Stimulated activated naive B cell treated with anti-CD40 and anti-IgM and Interleukin-4, amounts not matched to agents 10 μg/mL and 1 μg/mL and 100 μg/mL, for 72 hours (primary cell): ENCODE data around the gene BCAS3.
A peak's percentile ranks its signal among the peaks of the same experiment; 100 is the strongest.
"Not testable (repeated sequence)": the region's sequence is repeated elsewhere in the genome, so short reads cannot be mapped to it uniquely, and the experiment has no call there.

Experiments used
- ATAC-seq, 2 donors: fragments of 150-1000 bp; cut with Tn5 transposase; replicated peaks; 2 replicates each; pipeline ENCODE4 v1.10.0; 2021; ENCODE audit warnings: moderate library complexity in 1 of 2
- DNase-seq: peaks from one replicate; pipeline ENCODE4 v3.0.0; 2021
- H3K27ac Mint-ChIP-seq: one replicate; pipeline ENCODE4 v1.8.0; 2022; ENCODE audit warnings: mild to moderate bottlenecking, mixed read lengths
- H3K27me3 Mint-ChIP-seq, 2 donors: one replicate each; pipeline ENCODE4 v1.8.0; 2022; ENCODE audit warnings: mixed read lengths in 2 of 2
- H3K36me3 Mint-ChIP-seq, 2 donors: one replicate each; pipeline ENCODE4 v1.8.0; 2022; ENCODE audit warnings: mixed read lengths in 2 of 2, mild to moderate bottlenecking in 1 of 2
- H3K4me1 Mint-ChIP-seq, 2 donors: one replicate each; pipeline ENCODE4 v1.8.0; 2022; ENCODE audit warnings: mixed read lengths in 2 of 2, mild to moderate bottlenecking in 1 of 2
- H3K4me3 Mint-ChIP-seq, 2 donors: one replicate each; pipeline ENCODE4 v1.8.0; 2022; ENCODE audit warnings: mild to moderate bottlenecking in 2 of 2, mixed read lengths in 2 of 2, moderate library complexity in 1 of 2
- H3K9me3 Mint-ChIP-seq, 2 donors: one replicate each; pipeline ENCODE4 v1.8.0; 2022; ENCODE audit warnings: mixed read lengths in 2 of 2, mild to moderate bottlenecking in 1 of 2

BCAS3 gene

DNA sequence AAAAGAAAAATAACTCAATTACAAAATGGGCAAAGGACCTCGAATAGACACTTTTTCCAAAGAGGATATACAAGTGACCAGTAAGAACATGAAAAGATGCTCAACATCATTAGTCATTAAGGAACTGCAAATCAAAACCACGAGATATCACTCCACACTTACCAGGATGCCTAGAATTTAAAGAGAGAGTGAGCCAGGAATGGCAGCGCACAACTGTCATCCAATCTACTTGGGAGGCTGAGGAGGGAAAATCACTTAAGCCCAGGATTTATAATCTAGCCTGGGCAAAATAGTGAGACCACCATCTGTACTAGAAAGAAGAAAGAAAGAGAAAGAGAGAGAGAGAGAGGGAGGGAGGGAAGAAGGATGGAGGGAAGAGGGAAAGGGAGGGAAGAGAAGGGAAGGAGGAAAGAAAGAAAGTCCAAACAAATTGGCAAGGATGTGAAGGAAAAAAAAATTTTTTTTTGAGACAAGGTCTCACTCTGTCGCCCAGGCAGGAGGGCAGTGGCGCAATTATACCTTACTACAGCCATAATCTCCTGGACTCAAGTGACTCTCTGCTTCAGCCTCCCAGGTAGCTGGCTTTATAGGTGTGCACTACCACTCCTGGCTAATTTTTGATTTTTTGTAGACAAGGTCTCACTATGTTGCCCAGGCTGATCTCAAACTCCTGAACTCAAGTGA, 744.6 kb downstream of the BCAS3 start:
- Mint-ChIP-seq H3K27me3 (peaks cover 64 to 67% of the 10 kb centered on the region in 2 donors), H3K36me3 (peaks cover 0 to 6% of the 10 kb centered on the region in 2 donors), H3K9me3 (no peaks in the 10 kb centered on the region), H3K4me1 (no peaks in the 10 kb centered on the region), H3K4me3 (no peak overlapping the region), H3K27ac (no peak overlapping the region)
- ATAC-seq (no peak), DNase-seq (no peak)

DNA sequence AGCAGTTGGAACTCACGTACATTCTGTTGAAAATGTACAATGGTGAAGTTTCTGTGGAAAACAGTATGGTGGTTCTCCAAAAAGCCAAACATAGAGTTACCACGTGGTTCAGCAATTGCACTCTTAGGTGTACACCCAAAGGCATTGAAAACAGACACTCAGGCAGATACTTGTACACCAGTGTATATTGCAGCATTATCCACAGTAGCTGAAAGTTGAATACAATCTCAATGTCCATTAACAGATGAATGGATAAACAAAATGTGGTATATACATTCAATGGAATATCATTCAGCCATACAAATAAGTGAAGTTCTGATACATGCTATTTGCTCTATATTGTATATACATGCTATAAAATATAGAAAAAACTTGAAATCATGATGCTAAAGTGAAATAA, 745.2 kb downstream of the BCAS3 start:
- DNase-seq: no peak
- no peak for ATAC-seq
- Mint-ChIP-seq H3K4me3 (no peak overlapping the region), H3K4me1 (no peaks in the 10 kb centered on the region), H3K27me3 (peaks cover 61 to 73% of the 10 kb centered on the region in 2 donors), H3K27ac (no peak overlapping the region), H3K9me3 (no peaks in the 10 kb centered on the region), H3K36me3 (peaks cover 0 to 6% of the 10 kb centered on the region in 2 donors)

DNA sequence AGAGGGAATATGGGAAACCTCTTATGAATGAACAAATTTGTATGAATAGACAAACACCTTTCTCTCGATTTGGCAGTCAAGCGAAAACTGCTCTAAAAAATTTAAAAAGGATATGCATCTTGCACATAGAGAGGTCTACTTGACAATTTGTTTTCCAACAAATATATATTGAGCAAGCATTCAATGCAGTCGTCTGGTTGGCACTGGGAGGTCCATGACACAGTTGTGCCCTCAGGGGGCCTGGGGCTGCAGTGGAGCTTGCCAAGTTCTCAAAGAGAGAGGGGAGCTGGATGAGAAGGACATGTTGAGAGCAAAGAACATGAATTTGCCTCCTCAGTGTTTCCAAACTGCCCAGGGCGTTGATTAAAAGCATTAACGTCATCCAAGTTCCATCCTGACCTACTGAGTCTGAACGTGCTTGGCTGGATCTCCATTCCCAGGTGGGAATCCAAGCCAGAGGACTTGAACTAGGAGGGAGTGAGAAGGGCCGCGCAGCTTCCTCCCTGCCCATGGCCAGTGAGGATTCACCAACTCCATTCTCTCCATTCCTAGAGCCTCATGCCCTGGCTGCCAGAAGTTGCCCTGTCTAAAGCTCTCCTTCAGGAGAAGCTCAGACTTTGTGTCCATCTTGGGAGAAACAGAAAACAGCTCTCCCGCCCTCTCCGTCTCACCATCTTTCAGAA, 746.5 kb downstream of the BCAS3 start:
- ATAC-seq (no peak), DNase-seq (no peak)
- Mint-ChIP-seq H3K4me1 (no peaks in the 10 kb centered on the region), H3K4me3 (no peak overlapping the region), H3K36me3 (peaks cover 0 to 6% of the 10 kb centered on the region in 2 donors), H3K27ac (no peak overlapping the region), H3K27me3 (peaks cover 54 to 67% of the 10 kb centered on the region in 2 donors), H3K9me3 (peaks cover 0 to 1% of the 10 kb centered on the region in 2 donors)

DNA sequence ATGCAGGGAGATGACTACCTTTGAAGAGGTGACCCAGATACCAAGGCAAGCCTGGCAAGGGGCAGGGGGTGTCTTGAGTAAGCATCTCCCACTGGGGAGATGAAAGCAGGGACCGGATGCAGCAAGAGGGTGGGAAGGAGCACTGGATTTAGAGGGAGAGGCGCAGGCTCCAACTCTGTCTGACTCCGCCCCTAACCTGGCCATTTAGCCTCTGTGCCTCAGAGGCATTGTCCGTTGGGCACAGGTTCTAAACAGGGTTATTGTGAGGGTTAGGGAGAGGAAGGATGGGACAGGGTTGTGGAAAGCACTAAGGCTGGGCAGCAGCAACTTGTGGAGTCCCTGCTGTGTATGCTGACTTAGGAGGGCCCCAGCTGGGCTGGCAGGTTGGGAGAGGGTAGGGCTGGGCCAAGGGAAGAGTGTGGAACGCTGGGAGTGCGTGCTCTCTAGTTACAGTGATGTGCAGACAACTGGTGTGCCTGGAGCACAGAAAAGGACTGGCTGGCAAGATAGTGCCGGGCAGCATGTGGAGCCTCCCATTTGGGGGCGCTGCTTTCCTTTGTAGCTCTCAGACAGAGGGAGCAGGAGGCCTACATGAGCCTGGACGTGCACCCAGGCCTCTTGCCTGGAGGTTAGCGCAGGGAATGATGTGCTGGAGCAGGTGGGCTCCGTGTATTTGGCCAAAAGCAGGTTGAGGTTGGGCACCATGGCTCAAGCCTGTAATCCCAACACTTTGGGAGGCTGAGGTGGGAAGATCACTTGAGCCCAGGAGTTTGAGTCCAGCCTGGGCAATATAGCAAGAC, 748.2 kb downstream of the BCAS3 start:
- ATAC-seq: no peak
- DNase-seq: no peak
- Mint-ChIP-seq H3K27ac (no peak overlapping the region), H3K27me3 (peaks cover 44 to 55% of the 10 kb centered on the region in 2 donors), H3K9me3 (peaks cover 0 to 1% of the 10 kb centered on the region in 2 donors), H3K4me1 (no peaks in the 10 kb centered on the region), H3K36me3 (peaks cover 0 to 6% of the 10 kb centered on the region in 2 donors), H3K4me3 (no peak overlapping the region)

DNA sequence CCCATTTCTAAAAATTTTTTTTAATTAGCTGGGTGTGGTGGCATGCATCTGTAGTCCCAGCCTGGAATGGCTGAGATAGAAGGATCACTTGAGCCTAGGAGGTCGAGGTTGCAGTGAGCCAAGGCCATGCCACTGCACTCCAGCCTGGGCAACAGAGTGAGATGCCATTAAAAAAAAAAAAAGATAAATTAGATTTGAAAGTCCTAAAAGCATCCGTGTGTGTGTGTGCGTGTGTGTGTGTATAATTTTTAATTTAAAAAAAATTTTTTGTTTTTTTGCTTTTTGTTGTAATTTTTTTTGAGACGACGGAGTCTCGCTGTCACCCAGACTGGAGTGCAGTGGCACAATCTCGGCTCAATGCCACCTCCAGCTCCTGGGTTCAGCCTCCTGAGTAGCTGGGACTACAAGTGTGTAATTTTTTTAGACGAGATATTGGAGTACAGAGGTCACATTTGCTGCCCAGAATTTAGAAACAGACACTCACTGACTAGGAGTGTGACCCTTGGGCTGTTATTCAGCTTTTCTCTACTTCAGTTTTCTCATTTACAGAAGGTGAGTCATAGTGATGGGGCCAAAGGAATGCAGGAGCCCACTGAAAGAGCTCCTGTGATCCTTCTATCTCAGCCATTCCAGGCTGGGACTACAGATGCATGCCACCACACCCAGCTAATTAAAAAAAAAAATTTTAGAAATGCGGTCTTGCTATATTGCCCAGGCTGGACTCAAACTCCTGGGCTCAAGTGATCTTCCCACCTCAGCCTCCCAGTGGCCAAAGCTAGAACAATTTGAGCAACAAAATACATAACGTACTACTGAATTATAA, 749.0 kb downstream of the BCAS3 start:
- Mint-ChIP-seq H3K36me3 (peaks cover 0 to 6% of the 10 kb centered on the region in 2 donors), H3K27me3 (peaks cover 41 to 55% of the 10 kb centered on the region in 2 donors), H3K4me3 (no peak overlapping the region), H3K27ac (no peak overlapping the region), H3K4me1 (no peaks in the 10 kb centered on the region), H3K9me3 (peaks cover 0 to 1% of the 10 kb centered on the region in 2 donors)
- DNase-seq (no peak), ATAC-seq (no peak)

DNA sequence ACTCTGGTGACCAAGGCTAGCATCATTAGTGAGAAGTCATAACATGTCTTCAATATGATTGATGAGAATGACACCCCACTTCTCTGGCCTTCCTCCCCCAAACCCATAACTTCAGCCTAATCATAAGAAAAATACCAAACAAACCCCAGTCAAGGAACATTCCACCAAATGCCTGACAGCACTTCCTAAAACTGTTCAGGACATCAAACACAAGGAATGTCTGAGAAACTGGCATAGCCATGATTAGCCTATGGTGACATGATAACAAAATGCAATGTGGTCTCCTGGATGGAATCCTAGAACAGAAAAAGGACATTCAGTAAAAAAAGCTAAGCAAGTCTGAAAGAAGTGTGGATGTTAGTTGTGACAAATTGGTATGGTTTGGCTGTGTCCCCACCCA, 749.9 kb downstream of the BCAS3 start:
- ATAC-seq (no peak), DNase-seq (no peak)
- Mint-ChIP-seq H3K9me3 (peaks cover 0 to 1% of the 10 kb centered on the region in 2 donors), H3K4me3 (no peak overlapping the region), H3K27ac (no peak overlapping the region), H3K27me3 (peaks cover 35 to 49% of the 10 kb centered on the region in 2 donors), H3K4me1 (no peaks in the 10 kb centered on the region), H3K36me3 (peaks cover 0 to 6% of the 10 kb centered on the region in 2 donors)

DNA sequence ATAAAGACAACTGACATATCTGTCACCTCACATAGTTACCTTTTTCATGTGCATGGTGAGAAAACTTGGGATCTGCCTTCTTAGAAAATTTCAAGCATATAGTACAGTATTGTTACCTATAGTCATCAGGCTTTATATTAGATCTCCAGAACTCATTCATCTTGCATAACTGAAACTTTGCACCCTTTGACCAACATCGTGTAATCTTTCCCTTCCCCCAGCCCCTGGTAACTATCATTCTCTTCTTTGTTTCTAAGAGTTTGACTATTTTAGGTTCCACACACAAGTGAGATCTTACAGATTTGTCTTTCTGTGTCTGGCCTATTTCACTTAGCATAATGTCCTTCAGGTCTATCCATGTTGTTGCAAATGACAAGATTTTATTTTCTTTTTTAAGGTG, 751.6 kb downstream of the BCAS3 start:
- no peak overlapping the region for H3K4me3 Mint-ChIP-seq
- no peak for DNase-seq
- H3K27ac Mint-ChIP-seq: no peak overlapping the region
- ATAC-seq: no peak
- peaks cover 0 to 1% of the 10 kb centered on the region in 2 donors for H3K9me3 Mint-ChIP-seq
- peaks cover 0 to 6% of the 10 kb centered on the region in 2 donors for H3K36me3 Mint-ChIP-seq
- H3K4me1 Mint-ChIP-seq: no peaks in the 10 kb centered on the region
- H3K27me3 Mint-ChIP-seq: peaks cover 35 to 40% of the 10 kb centered on the region in 2 donors

DNA sequence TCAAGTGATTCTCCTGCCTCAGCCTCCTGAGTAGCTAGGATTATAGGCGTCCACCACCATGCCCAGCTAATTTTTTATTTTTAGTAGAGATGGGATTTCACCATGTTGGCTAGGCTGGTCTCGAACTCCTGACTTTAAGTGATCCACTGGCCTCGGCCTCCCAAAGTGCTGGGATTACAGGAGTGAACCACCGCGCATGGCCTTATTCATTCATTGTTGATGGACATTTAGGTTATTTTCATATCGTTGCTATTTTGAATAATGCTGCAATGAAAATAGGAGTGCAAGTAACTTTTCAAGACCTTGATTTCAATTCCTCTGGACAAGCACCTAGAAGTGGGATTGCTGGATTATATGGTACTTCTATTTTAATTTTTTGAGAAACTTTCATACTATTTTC, 752.2 kb downstream of the BCAS3 start:
- not testable (repeated sequence) for H3K4me3 Mint-ChIP-seq, H3K36me3 Mint-ChIP-seq, H3K9me3 Mint-ChIP-seq, DNase-seq, H3K27ac Mint-ChIP-seq, H3K4me1 Mint-ChIP-seq, ATAC-seq
- peaks cover 36 to 40% of the 10 kb centered on the region in 2 donors for H3K27me3 Mint-ChIP-seq

DNA sequence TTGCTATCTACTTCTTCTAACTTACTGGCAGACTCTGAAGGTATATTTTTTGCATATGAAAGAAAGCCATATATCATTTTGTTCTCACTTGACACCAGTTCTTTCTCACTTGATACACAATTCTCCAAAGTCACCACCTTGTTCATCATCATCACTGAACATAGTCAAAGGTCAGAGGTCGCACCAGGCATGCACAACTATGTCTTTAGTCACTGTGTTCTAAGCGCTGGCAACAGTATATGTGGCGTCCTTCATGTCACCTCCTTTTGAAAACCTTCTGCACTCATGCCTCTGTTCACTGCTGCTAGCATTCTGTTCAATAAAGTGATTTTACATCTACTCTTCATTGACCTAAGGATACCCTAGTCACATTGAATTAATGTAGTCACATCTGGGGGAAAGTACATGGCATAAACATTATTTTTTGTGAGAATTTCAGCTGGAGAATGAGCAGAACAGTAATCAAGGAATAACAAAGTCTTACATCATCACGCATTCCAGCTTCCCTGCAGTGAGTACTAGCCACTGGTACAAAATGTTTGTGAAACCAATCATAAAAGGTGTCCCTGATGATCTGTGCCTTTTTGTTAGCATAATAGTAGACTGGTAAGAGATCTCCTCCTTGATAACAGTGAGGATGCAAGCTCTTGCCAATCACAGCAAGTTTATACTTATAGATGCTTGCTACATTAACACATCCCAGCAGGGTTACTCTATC, 754.1 kb downstream of the BCAS3 start:
- Mint-ChIP-seq H3K9me3 (peaks cover 0 to 11% of the 10 kb centered on the region in 2 donors), H3K36me3 (no peaks in the 10 kb centered on the region), H3K4me1 (no peaks in the 10 kb centered on the region), H3K27ac (no peak overlapping the region), H3K4me3 (no peak overlapping the region), H3K27me3 (peaks cover 32 to 37% of the 10 kb centered on the region in 2 donors)
- no peak for ATAC-seq
- no peak for DNase-seq

DNA sequence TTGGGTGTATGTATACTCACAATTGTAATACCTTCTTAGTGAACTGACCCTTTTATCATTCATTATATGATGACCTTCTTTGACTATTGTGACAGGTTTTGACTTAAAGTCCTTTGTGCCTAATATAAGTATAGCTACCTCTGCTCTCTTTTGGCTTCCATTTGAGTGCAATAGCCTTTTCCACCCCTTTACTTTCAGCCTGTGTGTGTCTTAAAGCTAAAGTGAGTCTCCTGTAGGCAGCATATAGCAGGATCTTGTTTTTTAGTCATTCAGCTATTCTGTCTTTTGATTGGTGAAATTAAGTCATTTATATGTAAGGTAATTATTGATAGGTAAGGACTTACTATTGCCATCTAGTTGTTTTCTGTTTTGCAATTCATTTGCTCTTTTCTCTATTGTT, 758.6 kb downstream of the BCAS3 start:
- Mint-ChIP-seq H3K9me3 (peaks cover 12 to 23% of the 10 kb centered on the region in 2 donors), H3K27me3 (peaks cover 54 to 63% of the 10 kb centered on the region in 2 donors), H3K4me1 (peaks cover 0 to 3% of the 10 kb centered on the region in 2 donors), H3K4me3 (no peak overlapping the region), H3K36me3 (peaks cover 3 to 10% of the 10 kb centered on the region in 2 donors), H3K27ac (no peak overlapping the region)
- no peak for DNase-seq
- ATAC-seq: no peak

DNA sequence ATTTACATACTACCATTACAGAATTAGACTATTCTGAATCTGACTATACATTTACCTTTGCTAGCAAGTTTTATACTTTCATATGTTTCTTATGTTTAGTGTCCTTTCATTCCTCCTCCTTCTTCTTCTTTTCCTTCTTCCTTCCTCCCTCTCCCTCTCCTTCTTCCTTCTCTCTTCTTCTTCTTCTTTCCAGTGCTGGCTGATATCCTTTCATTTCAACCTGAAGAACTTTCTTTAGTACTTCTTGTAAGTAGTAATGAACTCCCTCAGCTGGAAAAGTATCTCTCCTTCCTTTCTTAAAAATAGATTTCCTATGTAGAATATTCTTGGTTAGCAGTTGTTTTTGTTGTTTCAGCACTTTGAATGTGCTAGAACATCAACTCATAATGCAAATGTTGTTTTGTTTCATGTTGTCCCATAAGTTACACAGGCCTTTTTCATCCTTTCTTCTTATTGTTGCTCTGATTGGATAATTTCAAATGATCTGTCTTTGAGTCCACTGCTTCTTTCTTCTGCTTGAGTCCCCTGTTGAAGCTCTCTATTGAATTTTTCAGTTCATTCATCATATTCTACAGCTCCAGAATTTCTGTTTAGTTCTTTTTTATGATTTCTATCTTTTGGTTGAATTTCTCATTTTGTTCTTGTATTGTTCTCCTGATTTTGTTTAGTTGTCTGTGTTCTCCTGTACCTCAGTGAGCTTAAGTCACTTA, 759.5 kb downstream of the BCAS3 start:
- ATAC-seq: no peak
- Mint-ChIP-seq H3K36me3 (peaks cover 3 to 10% of the 10 kb centered on the region in 2 donors), H3K27me3 (peaks cover 54 to 63% of the 10 kb centered on the region in 2 donors), H3K4me1 (peaks cover 0 to 3% of the 10 kb centered on the region in 2 donors), H3K4me3 (no peak overlapping the region), H3K27ac (no peak overlapping the region), H3K9me3 (peaks cover 12 to 23% of the 10 kb centered on the region in 2 donors)
- no peak for DNase-seq

DNA sequence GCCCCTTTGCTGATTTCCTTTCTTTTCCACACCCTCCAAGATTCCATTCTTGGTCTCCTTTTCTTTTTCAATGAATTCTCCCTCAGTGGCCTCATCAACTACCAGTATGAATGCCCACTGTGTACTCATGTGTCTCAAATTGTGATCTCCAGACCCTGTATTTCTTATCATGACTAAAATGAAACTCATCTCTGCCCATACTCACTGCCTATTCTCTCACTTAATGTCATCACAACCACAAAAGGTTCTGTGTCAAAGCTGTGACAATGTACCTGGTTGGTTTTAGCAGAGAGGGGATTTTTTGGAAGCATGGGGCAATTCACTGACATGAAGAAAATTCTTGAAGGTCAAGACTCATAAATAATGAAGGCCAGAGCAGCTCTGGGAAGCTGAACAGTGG, 763.0 kb downstream of the BCAS3 start:
- Mint-ChIP-seq H3K4me1 (peaks cover 0 to 3% of the 10 kb centered on the region in 2 donors), H3K27me3 (peaks cover 54 to 77% of the 10 kb centered on the region in 2 donors)
- ATAC-seq: peak; percentile 84 to 96

DNA sequence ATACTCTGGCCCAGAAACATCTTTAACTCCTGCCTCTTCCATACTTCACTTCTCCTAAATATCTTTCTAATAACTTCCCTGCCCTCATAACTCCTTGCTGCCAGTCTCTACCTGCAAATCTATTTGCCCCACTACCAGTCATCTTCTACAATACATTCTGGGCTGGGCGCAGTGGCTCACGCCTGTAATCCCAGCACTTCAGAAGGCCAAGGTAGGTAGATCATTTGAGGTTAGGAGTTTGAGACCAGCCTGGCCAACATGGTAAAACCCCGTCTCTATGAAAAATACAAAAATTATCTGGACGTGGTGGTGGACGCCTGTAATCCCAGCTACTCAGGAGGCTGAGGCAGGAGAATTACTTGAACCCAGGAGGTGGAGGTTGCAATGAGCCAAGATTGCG, 763.9 kb downstream of the BCAS3 start:
- not testable (repeated sequence) for H3K4me3 Mint-ChIP-seq, H3K27ac Mint-ChIP-seq, ATAC-seq, H3K4me1 Mint-ChIP-seq, DNase-seq
- Mint-ChIP-seq H3K9me3 (peaks cover 12 to 14% of the 10 kb centered on the region in 2 donors), H3K27me3 (peaks cover 58 to 81% of the 10 kb centered on the region in 2 donors), H3K36me3 (peaks cover 3 to 10% of the 10 kb centered on the region in 2 donors)

More for the DNA sequence above, 763.0 kb downstream of the BCAS3 start:
- Mint-ChIP-seq H3K36me3 (peaks cover 3 to 10% of the 10 kb centered on the region in 2 donors), H3K9me3 (peaks cover 12 to 19% of the 10 kb centered on the region in 2 donors), H3K4me3 (no peak overlapping the region), H3K27ac (no peak overlapping the region)
- no peak for DNase-seq
